Fibroblast of mammary gland (primary cell): ENCODE data around the gene GPR39.
A peak's percentile ranks its signal among the peaks of the same experiment; 100 is the strongest.

Experiments used
- DNase-seq: peaks from one replicate; pipeline ENCODE4 v3.0.0-alpha.2; 2010; ENCODE audit warnings: low read depth
- H3K4me3 ChIP-seq: 2 replicates; pipeline ENCODE4 v1.5.1; 2011; ENCODE audit warnings: low read depth, mild to moderate bottlenecking, low read length, moderate library complexity; ENCODE audit not compliant: control insufficient read depth
- CTCF ChIP-seq: conservative IDR thresholded peaks from 2 replicates; pipeline ENCODE4 v1.5.1; 2011; ENCODE audit warnings: low read depth, low read length, inconsistent platforms; ENCODE audit not compliant: control insufficient read depth, insufficient read depth

The GPR39 gene

DNA sequence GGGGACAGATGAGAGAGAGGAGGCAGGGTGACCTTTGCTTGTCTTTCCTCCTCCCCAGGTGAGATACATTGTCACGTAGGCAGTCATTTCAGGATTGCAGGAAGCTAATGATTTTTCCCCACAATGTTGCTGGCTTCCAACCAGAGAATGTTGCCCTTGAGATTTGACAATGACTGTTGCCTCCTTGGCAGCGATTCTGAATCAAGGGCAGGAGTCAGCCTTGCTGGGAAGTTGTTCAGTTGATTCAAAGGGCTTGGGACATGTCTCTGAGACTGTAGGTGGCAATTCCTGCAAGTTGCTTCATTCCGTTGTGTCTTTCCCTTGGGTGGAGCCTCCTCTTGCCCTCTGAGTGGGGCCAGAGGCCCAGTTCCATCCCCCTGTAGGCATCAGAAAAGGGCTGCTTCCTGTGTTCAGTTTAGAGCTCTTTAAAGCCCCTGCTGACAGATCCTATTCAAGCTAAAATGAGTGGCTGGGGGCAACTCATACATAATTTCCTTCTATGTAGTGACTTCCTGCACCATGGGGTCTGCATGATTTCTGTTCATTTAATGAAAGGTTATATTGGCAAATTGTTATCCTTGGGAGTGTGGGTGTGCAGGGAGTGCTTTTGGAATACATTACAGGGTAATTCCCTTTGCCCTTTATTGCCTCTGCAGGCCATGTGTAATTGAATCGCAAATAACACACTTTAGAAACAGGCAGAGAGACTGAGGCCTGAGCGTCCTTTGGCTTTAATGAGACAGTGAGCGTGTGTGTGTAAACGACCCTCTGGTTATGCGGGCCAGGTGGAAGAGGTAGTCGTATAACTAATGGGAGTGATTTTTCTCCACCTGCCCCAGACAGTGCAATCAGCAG is 52.4 kb downstream of the GPR39 start:
- TF ChIP-seq CTCF, result no peak
- no peak for DNase-seq
- no peak overlapping the region for H3K4me3 ChIP-seq

DNA sequence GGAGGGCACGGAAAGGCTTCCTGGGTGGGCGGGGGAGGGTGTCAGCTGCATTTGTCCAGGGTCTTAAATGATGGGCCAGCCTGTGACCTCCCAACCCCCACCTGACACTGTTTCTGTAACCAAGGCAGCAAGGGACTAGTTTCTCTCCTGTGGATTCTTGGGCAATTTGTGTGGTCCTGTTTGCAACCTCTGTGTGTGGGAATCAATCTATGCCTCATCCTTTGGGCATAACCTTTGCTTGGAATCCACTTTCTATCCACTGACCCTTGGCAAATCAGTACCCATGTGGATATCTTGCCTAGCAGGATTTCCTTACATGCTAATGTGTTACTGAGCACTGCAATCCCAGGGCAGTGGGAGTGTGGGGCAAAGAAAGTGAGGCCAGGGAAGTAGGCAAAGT is 54.1 kb downstream of the GPR39 start:
- H3K4me3 ChIP-seq, result no peak overlapping the region
- TF ChIP-seq CTCF, result no peak
- DNase-seq, result no peak

GRCh38 chr2:132473174-132473883 is 56.7 kb downstream of the GPR39 start:
- no peak overlapping the region for H3K4me3 ChIP-seq
- TF ChIP-seq CTCF, result no peak

DNA sequence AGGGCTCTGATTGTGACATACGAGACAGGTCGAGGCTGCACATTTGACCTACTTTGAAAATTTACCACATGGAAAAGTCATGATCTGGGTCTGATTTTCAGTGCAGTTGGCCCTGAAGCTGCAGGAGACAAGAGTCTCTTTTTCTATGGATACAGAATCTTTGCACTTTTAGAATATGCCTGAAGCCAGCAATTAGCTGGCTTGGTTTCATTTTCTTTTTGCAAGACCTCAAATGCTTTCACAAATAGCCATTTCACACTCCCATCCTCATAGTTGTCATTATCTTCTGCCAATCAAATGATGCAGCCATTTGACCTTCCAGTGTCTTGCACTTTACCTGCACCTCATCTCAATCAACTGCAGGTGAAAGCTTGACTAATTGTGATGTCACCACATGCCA is 59.0 kb downstream of the GPR39 start:
- no peak for DNase-seq
- no peak overlapping the region for H3K4me3 ChIP-seq
- no peak for TF ChIP-seq CTCF

More at GRCh38 chr2:132473174-132473883, 56.7 kb downstream of the GPR39 start:
- no peak for DNase-seq

- no peak overlapping the region for H3K4me3 ChIP-seq
- no peak for TF ChIP-seq CTCF
- peak; percentile 77 for DNase-seq
Observed at GRCh38 chr2:132477436-132477835, 60.8 kb downstream of the GPR39 start.

GRCh38 chr2:132477962-132478361 is 61.4 kb downstream of the GPR39 start:
- DNase-seq, result peak; percentile 88
- no peak for TF ChIP-seq CTCF
- H3K4me3 ChIP-seq, result no peak overlapping the region
